Measurements from ENCODE around the gene C4B.

C4B gene

GRCh38 chr6:32070814-32071543 is 56.4 kb downstream of the C4B start:
- Histone ChIP-seq H3K9ac (ENCODE audit: low read length) (no peak overlapping the region), H3K4me3 (ENCODE audit: low read length) (no peak overlapping the region), H3K27ac (ENCODE audit: low read depth, low read length) (peak overlapping the region; percentile 48), H3K36me3 (ENCODE audit: control insufficient read depth, insufficient read depth, low read length) (peaks cover 4% of the 10 kb centered on the region), H3K4me1 (ENCODE audit: control insufficient read depth, insufficient read depth, low read length) (no peaks in the 10 kb centered on the region), H3K27me3 (ENCODE audit: control insufficient read depth, insufficient read depth, low read length) (no peaks in the 10 kb centered on the region)

GRCh38 chr6:32073101-32073500 is 58.5 kb downstream of the C4B start:
- H3K36me3 ChIP-seq (ENCODE audit: control insufficient read depth, insufficient read depth, low read length) = peaks cover 4% of the 10 kb centered on the region
- no peaks in the 10 kb centered on the region for H3K4me1 ChIP-seq (ENCODE audit: control insufficient read depth, insufficient read depth, low read length)
- no peak overlapping the region for H3K9ac ChIP-seq (ENCODE audit: low read length)
- no peak overlapping the region for H3K27ac ChIP-seq (ENCODE audit: low read depth, low read length)
- no peak overlapping the region for H3K4me3 ChIP-seq (ENCODE audit: low read length)
- no peaks in the 10 kb centered on the region for H3K27me3 ChIP-seq (ENCODE audit: control insufficient read depth, insufficient read depth, low read length)

GRCh38 chr6:32073613-32074012 is 59.0 kb downstream of the C4B start:
- Histone ChIP-seq H3K4me1 (ENCODE audit: control insufficient read depth, insufficient read depth, low read length) (no peaks in the 10 kb centered on the region), H3K27ac (ENCODE audit: low read depth, low read length) (no peak overlapping the region), H3K27me3 (ENCODE audit: control insufficient read depth, insufficient read depth, low read length) (no peaks in the 10 kb centered on the region), H3K36me3 (ENCODE audit: control insufficient read depth, insufficient read depth, low read length) (peaks cover 4% of the 10 kb centered on the region), H3K9ac (ENCODE audit: low read length) (no peak overlapping the region), H3K4me3 (ENCODE audit: low read length) (no peak overlapping the region)

DNA sequence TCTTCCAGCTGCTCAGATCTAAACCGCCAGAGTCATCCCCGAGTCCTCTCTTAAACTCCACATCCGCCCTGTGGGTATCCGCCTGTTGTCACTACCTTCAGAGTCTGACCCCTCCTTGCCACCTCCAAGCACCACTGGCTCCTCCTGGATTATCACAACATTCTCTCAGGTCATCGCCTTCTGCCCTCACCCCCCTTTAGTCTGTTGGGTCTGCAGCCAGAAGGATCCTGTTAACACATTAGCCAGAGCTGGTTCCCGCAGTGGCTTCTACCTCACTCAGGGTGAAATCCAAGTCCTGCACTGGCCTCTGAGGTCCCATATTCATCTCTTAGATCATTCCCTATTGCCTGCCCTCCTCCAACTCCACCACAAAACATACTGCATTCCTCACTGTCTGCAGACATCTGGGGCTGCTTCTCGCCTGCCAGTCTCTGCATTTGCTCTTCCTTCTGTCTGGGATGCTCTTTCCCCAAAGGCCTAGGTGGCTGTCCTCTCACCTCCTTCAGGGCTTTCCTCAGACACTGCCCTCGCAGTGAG is 60.5 kb downstream of the C4B start:
- Histone ChIP-seq H3K36me3 (ENCODE audit: control insufficient read depth, insufficient read depth, low read length) (no peaks in the 10 kb centered on the region), H3K27ac (ENCODE audit: low read depth, low read length) (no peak overlapping the region), H3K9ac (ENCODE audit: low read length) (no peak overlapping the region), H3K27me3 (ENCODE audit: control insufficient read depth, insufficient read depth, low read length) (no peaks in the 10 kb centered on the region), H3K4me1 (ENCODE audit: control insufficient read depth, insufficient read depth, low read length) (no peaks in the 10 kb centered on the region), H3K4me3 (ENCODE audit: low read length) (no peak overlapping the region)

GRCh38 chr6:32075781-32076180 is 61.2 kb downstream of the C4B start:
- peaks cover under 1% of the 10 kb centered on the region for H3K4me1 ChIP-seq (ENCODE audit: control insufficient read depth, insufficient read depth, low read length)
- no peak overlapping the region for H3K27ac ChIP-seq (ENCODE audit: low read depth, low read length)
- H3K36me3 ChIP-seq (ENCODE audit: control insufficient read depth, insufficient read depth, low read length) = no peaks in the 10 kb centered on the region
- H3K9ac ChIP-seq (ENCODE audit: low read length) = no peak overlapping the region
- no peak overlapping the region for H3K4me3 ChIP-seq (ENCODE audit: low read length)
- H3K27me3 ChIP-seq (ENCODE audit: control insufficient read depth, insufficient read depth, low read length) = no peaks in the 10 kb centered on the region

GRCh38 chr6:32076321-32076809 is 61.8 kb downstream of the C4B start:
- Histone ChIP-seq H3K36me3 (ENCODE audit: control insufficient read depth, insufficient read depth, low read length) (no peaks in the 10 kb centered on the region), H3K4me3 (ENCODE audit: low read length) (no peak overlapping the region), H3K9ac (ENCODE audit: low read length) (no peak overlapping the region), H3K27me3 (ENCODE audit: control insufficient read depth, insufficient read depth, low read length) (no peaks in the 10 kb centered on the region), H3K27ac (ENCODE audit: low read depth, low read length) (no peak overlapping the region), H3K4me1 (ENCODE audit: control insufficient read depth, insufficient read depth, low read length) (peaks cover 3% of the 10 kb centered on the region)

- peaks cover 2% of the 10 kb centered on the region for H3K36me3 ChIP-seq (ENCODE audit: control insufficient read depth, insufficient read depth, low read length)
- H3K9ac ChIP-seq (ENCODE audit: low read length) = no peak overlapping the region
- H3K4me1 ChIP-seq (ENCODE audit: control insufficient read depth, insufficient read depth, low read length) = peaks cover 3% of the 10 kb centered on the region
- H3K27ac ChIP-seq (ENCODE audit: low read depth, low read length) = no peak overlapping the region
- no peak overlapping the region for H3K4me3 ChIP-seq (ENCODE audit: low read length)
- no peaks in the 10 kb centered on the region for H3K27me3 ChIP-seq (ENCODE audit: control insufficient read depth, insufficient read depth, low read length)
Measured at GRCh38 chr6:32079566-32080290, 65.1 kb downstream of the C4B start.

GRCh38 chr6:32081168-32081990 is 66.8 kb downstream of the C4B start:
- Histone ChIP-seq H3K27me3 (ENCODE audit: control insufficient read depth, insufficient read depth, low read length) (peaks cover 10% of the 10 kb centered on the region), H3K27ac (ENCODE audit: low read depth, low read length) (peak overlapping the region; percentile 45), H3K4me1 (ENCODE audit: control insufficient read depth, insufficient read depth, low read length) (peaks cover 3% of the 10 kb centered on the region), H3K36me3 (ENCODE audit: control insufficient read depth, insufficient read depth, low read length) (peaks cover 2% of the 10 kb centered on the region), H3K4me3 (ENCODE audit: low read length) (no peak overlapping the region), H3K9ac (ENCODE audit: low read length) (no peak overlapping the region)

- Histone ChIP-seq H3K4me1 (ENCODE audit: control insufficient read depth, insufficient read depth, low read length) (peaks cover 3% of the 10 kb centered on the region), H3K27ac (ENCODE audit: low read depth, low read length) (peak overlapping the region; percentile 55), H3K27me3 (ENCODE audit: control insufficient read depth, insufficient read depth, low read length) (peaks cover 11% of the 10 kb centered on the region), H3K36me3 (ENCODE audit: control insufficient read depth, insufficient read depth, low read length) (peaks cover 2% of the 10 kb centered on the region), H3K9ac (ENCODE audit: low read length) (no peak overlapping the region), H3K4me3 (ENCODE audit: low read length) (no peak overlapping the region)
Measured at GRCh38 chr6:32082478-32082877, 67.9 kb downstream of the C4B start.

- Histone ChIP-seq H3K4me3 (ENCODE audit: low read length) (no peak overlapping the region), H3K9ac (ENCODE audit: low read length) (no peak overlapping the region), H3K27me3 (ENCODE audit: control insufficient read depth, insufficient read depth, low read length) (peaks cover 11% of the 10 kb centered on the region), H3K27ac (ENCODE audit: low read depth, low read length) (no peak overlapping the region), H3K36me3 (ENCODE audit: control insufficient read depth, insufficient read depth, low read length) (peaks cover 2% of the 10 kb centered on the region), H3K4me1 (ENCODE audit: control insufficient read depth, insufficient read depth, low read length) (peaks cover 3% of the 10 kb centered on the region)
Measured at GRCh38 chr6:32082935-32083334, 68.3 kb downstream of the C4B start.

DNA sequence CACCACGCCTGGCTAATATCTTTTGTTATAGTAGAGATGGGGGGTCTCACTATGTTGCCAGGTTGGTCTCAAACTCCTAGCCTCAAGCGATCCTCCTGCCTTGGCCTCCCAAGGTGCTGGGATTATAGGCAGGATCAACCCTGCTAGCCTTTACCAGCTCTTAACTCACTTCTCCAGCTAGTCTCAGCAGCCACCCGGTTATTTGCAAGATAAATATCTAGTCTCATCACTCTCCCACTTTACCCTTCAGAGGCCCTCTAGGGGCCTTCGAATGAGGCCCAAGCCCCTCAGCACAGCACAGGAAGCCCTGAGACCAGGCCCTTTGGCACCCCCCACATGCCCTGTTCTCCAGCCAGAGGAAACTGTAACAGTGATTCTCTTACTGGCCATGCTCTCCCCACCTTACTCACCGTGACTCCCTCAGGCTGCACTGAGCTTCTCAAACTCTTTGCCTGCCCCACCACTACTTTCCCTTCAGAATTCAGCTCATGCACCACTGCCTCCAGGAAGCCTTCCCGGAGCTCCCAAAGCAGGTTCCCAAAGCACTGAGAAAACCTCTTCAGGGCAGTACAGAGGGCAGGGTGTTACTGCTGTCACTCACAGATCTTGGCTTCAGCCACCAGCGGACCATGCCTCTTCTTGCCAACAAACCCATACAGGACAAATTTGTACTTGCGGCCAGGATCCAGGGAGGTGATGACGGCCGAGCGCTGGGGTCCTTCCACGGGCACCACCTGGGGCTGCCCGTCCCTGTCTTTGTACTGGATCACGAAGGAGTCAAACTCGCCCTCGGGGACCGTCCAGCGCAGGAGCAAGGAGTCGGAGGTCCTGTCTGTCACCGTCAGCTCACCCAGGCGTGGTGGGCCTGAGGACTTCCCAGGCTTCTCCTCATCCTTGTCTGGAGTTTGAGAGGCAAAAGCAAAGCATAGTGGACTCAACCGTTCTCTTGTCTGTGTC is 69.5 kb downstream of the C4B start:
- H3K4me3 ChIP-seq (ENCODE audit: low read length) = no peak overlapping the region
- no peak overlapping the region for H3K9ac ChIP-seq (ENCODE audit: low read length)
- peaks cover 11% of the 10 kb centered on the region for H3K27me3 ChIP-seq (ENCODE audit: control insufficient read depth, insufficient read depth, low read length)
- peaks cover 3% of the 10 kb centered on the region for H3K4me1 ChIP-seq (ENCODE audit: control insufficient read depth, insufficient read depth, low read length)
- no peak overlapping the region for H3K27ac ChIP-seq (ENCODE audit: low read depth, low read length)
- H3K36me3 ChIP-seq (ENCODE audit: control insufficient read depth, insufficient read depth, low read length) = peaks cover 2% of the 10 kb centered on the region
